Endothelial cell (in vitro differentiated cells): ENCODE data around the gene CMAS. TPM values are rescaled to one million over a fixed set of nuclear protein-coding genes. Genes with fewer than 3 reads are reported as not detected.

Experiments
- DNase-seq: peaks from one replicate; pipeline ENCODE4 v3.0.0; 2021; ENCODE audit warnings: low spot score
- H3K27ac Mint-ChIP-seq: one replicate; pipeline ENCODE4 v1.8.0; 2021; ENCODE audit warnings: mixed read lengths, inconsistent platforms; ENCODE audit not compliant: unreplicated experiment
- H3K27me3 Mint-ChIP-seq: one replicate; pipeline ENCODE4 v1.8.0; 2021; ENCODE audit warnings: mild to moderate bottlenecking, moderate library complexity, mixed read lengths, inconsistent platforms; ENCODE audit not compliant: unreplicated experiment
- H3K36me3 Mint-ChIP-seq: one replicate; pipeline ENCODE4 v1.8.0; 2021; ENCODE audit warnings: mild to moderate bottlenecking, low read depth, mixed read lengths, inconsistent platforms; ENCODE audit not compliant: unreplicated experiment
- H3K4me1 Mint-ChIP-seq: one replicate; pipeline ENCODE4 v1.8.0; 2021; ENCODE audit warnings: mild to moderate bottlenecking, mixed read lengths, inconsistent platforms; ENCODE audit not compliant: unreplicated experiment
- H3K4me3 Mint-ChIP-seq: one replicate; pipeline ENCODE4 v1.8.0; 2021; ENCODE audit warnings: mild to moderate bottlenecking, mixed read lengths, inconsistent platforms; ENCODE audit not compliant: unreplicated experiment
- H3K9me3 Mint-ChIP-seq: one replicate; pipeline ENCODE4 v1.8.0; 2021; ENCODE audit warnings: mixed read lengths, inconsistent platforms; ENCODE audit not compliant: unreplicated experiment
- total RNA-seq: library from RNA; stranded (reverse); fragmentation: NEBNext Ultra II Directional; extraction: Animal tissue kit (Norgen Biotek cat#: 25700); gene quantifications from one replicate; pipeline ENCODE4 v1.2.1, GENCODE V29; 2021; ENCODE audit not compliant: unreplicated experiment
- TF ChIP-seq, protein P1 (sequence below): fragments of 200-600 bp; sonication (generic); IDR thresholded peaks from one replicate; pipeline ENCODE4 v1.5.0; 2021; ENCODE audit warnings: antibody characterized with exemption; ENCODE audit not compliant: unreplicated experiment

The CMAS gene
- total RNA-seq, 1 donor from 2014 or later, result 26.5 TPM

DNA sequence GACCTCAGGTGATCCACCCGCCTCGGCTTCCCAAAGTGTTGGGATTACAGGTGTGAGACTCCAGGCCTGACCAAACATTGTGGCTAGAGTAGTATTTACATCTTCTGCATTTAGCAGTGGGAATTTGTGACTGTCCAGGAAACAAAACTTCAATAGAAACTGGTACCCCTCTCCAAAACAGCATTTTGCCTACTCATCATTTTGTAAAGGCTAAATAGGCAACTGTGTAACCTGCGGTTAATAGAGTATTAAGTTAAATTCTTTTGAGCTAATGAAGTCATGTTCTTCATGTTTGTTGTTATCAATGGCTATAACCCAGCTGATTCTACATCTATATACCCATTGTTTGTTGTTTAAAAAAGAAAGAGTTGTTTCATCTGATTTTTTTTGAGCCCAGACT, 8.1 kb downstream of the CMAS start:
- Mint-ChIP-seq H3K4me3 (no peak overlapping the region), H3K27me3 (no peaks in the 10 kb centered on the region), H3K36me3 (peaks cover 10% of the 10 kb centered on the region), H3K27ac (no peak overlapping the region), H3K9me3 (no peaks in the 10 kb centered on the region), H3K4me1 (peaks cover under 1% of the 10 kb centered on the region)
- no peak for DNase-seq
- TF ChIP-seq, protein P1, sequence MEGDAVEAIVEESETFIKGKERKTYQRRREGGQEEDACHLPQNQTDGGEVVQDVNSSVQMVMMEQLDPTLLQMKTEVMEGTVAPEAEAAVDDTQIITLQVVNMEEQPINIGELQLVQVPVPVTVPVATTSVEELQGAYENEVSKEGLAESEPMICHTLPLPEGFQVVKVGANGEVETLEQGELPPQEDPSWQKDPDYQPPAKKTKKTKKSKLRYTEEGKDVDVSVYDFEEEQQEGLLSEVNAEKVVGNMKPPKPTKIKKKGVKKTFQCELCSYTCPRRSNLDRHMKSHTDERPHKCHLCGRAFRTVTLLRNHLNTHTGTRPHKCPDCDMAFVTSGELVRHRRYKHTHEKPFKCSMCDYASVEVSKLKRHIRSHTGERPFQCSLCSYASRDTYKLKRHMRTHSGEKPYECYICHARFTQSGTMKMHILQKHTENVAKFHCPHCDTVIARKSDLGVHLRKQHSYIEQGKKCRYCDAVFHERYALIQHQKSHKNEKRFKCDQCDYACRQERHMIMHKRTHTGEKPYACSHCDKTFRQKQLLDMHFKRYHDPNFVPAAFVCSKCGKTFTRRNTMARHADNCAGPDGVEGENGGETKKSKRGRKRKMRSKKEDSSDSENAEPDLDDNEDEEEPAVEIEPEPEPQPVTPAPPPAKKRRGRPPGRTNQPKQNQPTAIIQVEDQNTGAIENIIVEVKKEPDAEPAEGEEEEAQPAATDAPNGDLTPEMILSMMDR, result no peak

DNA sequence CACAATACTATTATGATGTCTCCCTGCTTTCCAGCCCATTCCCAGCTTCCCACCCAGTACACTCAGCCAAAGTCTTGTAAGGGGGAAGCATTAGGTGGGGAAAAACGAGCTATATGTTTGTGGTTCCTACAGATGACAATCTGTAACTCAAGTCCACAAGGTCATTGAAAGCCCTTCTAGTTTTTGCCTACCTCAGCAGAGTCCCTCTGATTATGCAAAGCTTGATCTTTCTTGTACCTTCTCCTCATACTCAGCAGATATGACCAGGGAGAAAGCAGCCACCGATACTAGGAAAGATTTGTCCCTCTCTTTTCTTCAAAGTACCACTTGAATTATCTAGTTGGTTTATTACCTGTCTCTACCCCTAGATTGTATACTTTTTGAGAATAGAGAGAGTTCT, 10.6 kb downstream of the CMAS start:
- Mint-ChIP-seq H3K27me3 (no peaks in the 10 kb centered on the region), H3K4me1 (no peaks in the 10 kb centered on the region), H3K36me3 (peaks cover 15% of the 10 kb centered on the region), H3K9me3 (no peaks in the 10 kb centered on the region), H3K4me3 (no peak overlapping the region), H3K27ac (no peak overlapping the region)
- DNase-seq, result no peak
- TF ChIP-seq, protein P1, result no peak

DNA sequence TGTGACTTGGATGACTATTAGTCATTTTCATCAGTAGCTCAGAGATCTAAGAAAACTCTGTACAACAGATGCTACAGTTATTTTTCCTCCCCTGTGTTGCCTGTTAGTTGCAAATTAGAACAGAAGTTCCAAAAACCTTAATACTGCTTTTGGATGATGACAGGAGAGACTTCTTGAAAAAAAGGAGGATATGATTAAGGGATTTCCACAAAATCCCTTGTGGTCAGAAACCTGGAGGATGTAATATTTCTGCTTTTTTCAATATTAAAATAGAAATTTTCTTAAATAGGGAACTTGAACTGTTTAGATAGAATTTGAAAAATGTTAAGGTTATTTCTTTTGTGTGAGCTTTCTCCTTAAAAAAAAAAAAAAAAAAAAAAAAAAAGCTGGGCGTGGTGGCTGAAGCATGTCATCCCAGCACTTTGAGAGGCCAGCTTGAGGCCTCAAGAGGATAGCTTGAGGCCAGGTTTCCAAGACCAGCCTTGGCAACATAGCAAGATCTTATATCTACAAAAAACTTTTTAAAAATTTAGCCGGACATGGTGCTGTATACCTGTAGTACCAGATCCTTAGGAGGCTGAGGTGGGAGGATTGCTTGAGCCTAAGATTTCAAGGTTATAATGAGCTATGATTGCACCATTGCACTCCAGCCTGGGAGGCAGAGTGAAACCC, 14.1 kb downstream of the CMAS start:
- Mint-ChIP-seq H3K4me1 (no peaks in the 10 kb centered on the region), H3K4me3 (no peak overlapping the region), H3K27ac (no peak overlapping the region), H3K9me3 (no peaks in the 10 kb centered on the region), H3K27me3 (no peaks in the 10 kb centered on the region), H3K36me3 (peaks cover 15% of the 10 kb centered on the region)
- TF ChIP-seq, protein P1, result no peak
- no peak for DNase-seq

DNA sequence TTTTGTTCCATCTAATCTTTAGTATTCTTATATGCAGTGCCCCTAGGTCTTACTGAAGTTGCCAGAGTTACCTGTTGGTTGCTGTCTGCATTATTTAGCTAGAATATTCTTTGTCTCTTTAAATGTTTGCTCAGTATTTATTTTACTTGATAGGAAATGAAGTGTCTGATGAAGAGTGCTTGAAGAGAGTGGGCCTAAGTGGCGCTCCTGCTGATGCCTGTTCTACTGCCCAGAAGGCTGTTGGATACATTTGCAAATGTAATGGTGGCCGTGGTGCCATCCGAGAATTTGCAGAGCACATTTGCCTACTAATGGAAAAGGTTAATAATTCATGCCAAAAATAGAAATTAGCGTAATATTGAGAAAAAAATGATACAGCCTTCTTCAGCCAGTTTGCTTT, 18.9 kb downstream of the CMAS start:
- no peak overlapping the region for H3K27ac Mint-ChIP-seq
- H3K4me1 Mint-ChIP-seq, result no peaks in the 10 kb centered on the region
- no peak overlapping the region for H3K4me3 Mint-ChIP-seq
- no peaks in the 10 kb centered on the region for H3K9me3 Mint-ChIP-seq
- peaks cover 16% of the 10 kb centered on the region for H3K36me3 Mint-ChIP-seq
- H3K27me3 Mint-ChIP-seq, result no peaks in the 10 kb centered on the region
- TF ChIP-seq, protein P1, result no peak
- no peak for DNase-seq

DNA sequence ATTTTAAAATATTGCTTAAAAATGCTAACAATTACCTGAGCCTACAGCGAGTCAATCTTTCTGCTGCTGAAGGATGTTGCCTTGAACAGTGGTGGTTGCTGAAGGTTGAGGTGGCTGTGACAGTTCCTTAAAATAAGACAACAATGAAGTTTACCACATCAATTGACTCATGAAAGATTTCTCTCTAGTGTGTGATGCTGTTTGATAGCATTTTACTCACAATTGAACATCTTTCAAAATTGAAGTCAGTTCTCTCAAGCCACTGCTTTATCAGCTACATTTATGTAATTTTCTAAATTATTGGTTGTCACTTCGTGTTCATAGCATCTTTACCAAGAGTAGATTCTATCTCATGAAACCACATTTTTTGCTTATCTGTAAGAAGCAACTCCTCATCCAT, 20.3 kb downstream of the CMAS start:
- no peaks in the 10 kb centered on the region for H3K4me1 Mint-ChIP-seq
- H3K36me3 Mint-ChIP-seq, result peaks cover 16% of the 10 kb centered on the region
- DNase-seq, result no peak
- no peak overlapping the region for H3K27ac Mint-ChIP-seq
- H3K27me3 Mint-ChIP-seq, result no peaks in the 10 kb centered on the region
- no peaks in the 10 kb centered on the region for H3K9me3 Mint-ChIP-seq
- TF ChIP-seq, protein P1, result no peak
- no peak overlapping the region for H3K4me3 Mint-ChIP-seq
